A375 (cell line): ENCODE data around the gene FRMPD2. TPM values are rescaled to one million over a fixed set of nuclear protein-coding genes. Genes with fewer than 3 reads are reported as not detected.

ENCODE experiments used
- total RNA-seq: library from RNA; depleted of rRNA; stranded (reverse); fragments of >200 nt; shearing (Covaris generic); gene quantifications from 2 replicates; pipeline ENCODE4 v1.2.3, GENCODE V29; 2014; rRNA removed

FRMPD2 gene
- total RNA-seq: not detected in 2 replicates

GRCh38 chr10:48274636-48275035 lies at the start of gene FRMPD2:
Gene FRMPD2, minus strand, starts transcription at chr10:48274696. Its CDS starts 129 bp downstream, at chr10:48274567.

DNA sequence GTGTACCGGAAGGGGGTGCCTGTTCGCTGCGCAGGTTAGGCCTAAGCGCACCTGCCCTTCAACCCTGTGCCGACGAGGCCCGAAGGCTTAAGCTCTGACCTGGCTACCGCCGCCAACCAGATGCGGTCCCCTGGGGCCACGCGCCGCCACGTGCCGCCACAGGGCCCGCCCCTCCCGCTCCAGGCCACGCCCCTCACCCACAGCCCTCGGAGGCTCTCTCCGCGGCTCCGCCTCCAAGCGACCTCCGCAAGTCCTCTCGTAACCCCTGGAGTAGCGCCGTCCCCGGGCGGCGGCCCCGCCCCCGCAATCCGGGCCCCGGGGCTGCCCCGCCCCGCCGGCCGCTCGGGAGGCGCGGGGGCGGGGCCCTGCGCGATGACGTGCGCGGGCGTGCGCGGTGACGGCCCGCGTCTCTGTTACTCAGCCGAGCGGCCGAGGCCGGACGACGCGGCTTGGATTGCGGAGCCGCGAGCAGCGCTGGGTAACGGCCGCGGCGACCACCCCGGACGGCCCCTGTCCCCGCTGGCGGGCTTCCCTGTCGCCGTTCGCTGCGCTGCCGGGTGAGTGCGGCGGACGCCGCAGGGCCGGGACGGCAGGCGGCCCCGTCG lies 31.9 kb upstream of the FRMPD2 start, which contains the start of gene MAPK8:
TSS of gene MAPK8 (plus strand) at position 413 of the 605 bp plus-strand sequence. CDS start 94,984 bp downstream, outside the sequence.

Other genes starting within 250 kb of the FRMPD2 start
- gene MAPK8, start 32.0 kb upstream of the FRMPD2 start, total RNA-seq: 22.2 and 32.6 TPM in 2 replicates